HG02840 (cell line): ENCODE measurements around the gene CARM1.

ENCODE experiments used
- ATAC-seq: cut with Tn5 transposase; IDR thresholded peaks from one replicate; pipeline ENCODE4 v1.9.1; 2021; ENCODE audit warnings: mild to moderate bottlenecking, moderate library complexity, moderate number of reproducible peaks; ENCODE audit not compliant: unreplicated experiment, low FRiP score

CARM1 gene

DNA sequence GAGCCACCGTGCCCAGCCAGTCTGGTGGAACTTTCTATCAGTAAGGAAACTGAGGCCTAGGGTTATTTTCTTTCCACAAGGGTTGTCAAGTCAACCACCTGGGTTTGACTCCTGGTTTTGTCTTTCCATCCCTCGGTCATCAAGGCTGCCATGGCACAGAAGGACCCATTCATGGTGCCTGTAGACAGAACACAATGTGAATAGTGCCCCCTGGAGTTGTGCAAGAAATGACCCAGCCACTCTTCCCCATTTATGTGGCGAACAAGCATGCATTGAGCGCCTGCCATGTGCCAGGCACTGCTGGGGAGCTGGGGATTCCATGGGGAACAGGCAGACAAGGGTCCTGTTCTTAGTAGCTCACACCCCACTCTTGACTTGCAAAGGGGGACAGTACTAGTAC lies 93.5 kb downstream of the CARM1 start:
- ATAC-seq = no peak

DNA sequence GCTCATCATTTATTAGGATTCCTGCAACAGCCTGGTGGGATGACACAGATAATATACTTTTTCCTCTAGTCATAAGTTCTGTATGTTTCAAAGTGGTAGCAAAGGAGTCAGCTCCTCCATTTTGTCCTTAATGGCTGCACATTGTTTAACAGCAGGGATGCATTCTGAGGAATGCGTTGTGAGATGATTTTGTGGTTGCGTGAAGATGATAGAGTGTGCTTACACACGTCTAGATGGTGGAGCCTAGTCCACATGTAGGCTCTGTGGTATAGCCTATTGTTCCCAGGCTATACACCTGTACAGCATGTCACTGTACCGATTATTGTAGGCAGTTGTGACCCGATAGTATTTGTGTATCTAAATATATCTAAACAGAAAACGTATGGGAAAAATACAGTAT lies 94.0 kb downstream of the CARM1 start:
- ATAC-seq = no peak

DNA sequence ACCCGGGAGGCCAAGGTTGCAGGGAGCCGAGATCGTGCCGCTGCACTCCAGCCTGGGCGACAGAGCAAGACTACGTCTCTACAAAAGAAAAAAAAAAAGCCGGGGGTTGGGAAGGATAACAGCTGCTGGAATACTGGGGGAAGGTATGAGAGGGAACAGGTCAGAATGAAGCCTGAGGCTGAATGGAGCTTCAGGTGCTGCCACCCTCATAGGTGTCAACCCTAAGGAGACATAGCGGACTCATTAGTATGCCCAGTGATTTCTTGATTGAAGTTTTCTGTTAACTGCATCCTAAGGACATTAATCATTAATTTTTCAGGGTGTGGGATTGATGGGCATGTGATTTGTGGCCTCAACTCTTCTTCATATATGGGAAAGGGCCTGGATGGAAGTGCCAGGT lies 95.5 kb downstream of the CARM1 start:
- no peak for ATAC-seq

DNA sequence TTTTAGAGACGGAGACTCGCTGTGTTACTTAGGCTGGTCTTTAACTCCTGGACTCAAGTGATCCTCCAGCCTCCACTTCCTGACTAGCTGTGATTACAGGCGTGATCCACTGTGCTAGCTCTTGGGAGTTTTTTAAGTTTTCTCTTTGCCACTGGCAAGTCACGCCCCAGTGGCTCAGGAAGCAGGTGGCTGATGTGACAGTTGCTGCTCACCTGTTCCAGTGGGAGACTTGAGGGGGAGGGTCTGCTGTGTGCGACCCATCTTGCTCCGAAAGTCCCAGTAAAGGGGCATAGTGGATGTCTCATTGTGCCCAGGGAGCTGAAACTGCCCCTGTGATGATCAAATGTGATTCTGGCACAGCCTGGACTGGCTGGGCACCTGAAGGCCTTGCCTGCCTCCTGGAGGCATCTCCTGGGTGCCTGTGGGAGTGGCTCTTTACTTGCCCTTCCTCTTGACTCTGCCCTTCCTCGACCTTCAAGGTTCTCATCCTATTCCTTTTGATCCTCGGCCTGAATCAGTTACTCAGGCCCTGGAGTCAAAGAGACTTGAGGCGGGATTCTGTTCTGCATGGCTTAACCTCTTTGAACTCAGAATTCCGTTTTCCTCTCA lies 97.3 kb downstream of the CARM1 start:
- no peak for ATAC-seq

DNA sequence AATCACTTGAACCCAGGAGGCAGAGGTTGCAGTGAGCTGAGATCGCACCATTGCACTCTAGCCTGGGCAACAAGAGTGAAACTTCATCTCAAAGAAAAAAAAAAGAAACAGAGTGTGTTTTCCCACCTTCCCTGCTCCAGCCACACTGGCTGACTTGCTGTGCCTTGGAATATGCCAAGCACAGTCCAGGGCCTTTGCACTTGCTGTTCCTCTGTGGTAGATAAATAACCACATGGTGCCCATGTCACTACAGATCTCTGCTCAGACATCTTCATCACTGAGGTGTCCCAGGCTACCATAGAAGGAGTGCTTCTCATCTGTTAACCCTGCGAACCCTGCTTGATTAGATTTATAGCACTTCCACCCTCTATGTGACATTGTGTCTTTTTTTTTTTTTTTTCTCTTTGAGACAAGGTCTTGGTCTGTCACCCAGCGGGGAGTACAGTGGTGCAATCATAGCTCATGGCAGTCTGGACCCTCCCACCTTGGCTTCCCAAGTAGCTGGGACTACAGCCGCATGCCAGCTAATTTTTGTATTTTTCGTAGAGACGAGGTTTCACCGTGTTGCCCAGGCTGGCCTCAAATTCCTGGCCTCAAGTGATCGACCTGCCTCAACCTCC lies 99.9 kb downstream of the CARM1 start:
- no peak for ATAC-seq
